ENCODE results near the gene CLDN14. TPM values are rescaled to one million over a fixed set of nuclear protein-coding genes. Genes with fewer than 3 reads are reported as not detected.

Gene CLDN14
- total RNA-seq, 1 experiment from 2014 or later: not detected

GRCh38 chr21:36494557-36494956 lies 14.6 kb upstream of the CLDN14 start:
- Histone ChIP-seq H3K79me2 (ENCODE audit: insufficient read depth, low read length) (no peaks in the 10 kb centered on the region), H3K27ac (ENCODE audit: insufficient read length, low read depth, low read length) (no peak overlapping the region), H3T11ph (ENCODE audit: low read length) (no peak overlapping the region), H2BK5ac (ENCODE audit: insufficient read length, low read length) (no peak overlapping the region), H3K79me1 (ENCODE audit: insufficient read depth, low read depth, low read length, poor library complexity, severe bottlenecking) (no peaks in the 10 kb centered on the region), H3K27me3 (ENCODE audit: insufficient read depth, low read length) (no peaks in the 10 kb centered on the region), H2AFZ (ENCODE audit: low read length) (no peak overlapping the region), H4K20me1 (ENCODE audit: control insufficient read depth, insufficient read depth, insufficient read length) (no peaks in the 10 kb centered on the region), H3K9me3 (ENCODE audit: control insufficient read depth, low read depth, low read length) (no peaks in the 10 kb centered on the region), H3K18ac (ENCODE audit: insufficient read length, low read depth, low read length) (no peak overlapping the region), H4K91ac (ENCODE audit: insufficient read length, low read depth, low read length) (no peak overlapping the region), H3K56ac (ENCODE audit: insufficient read length, low read depth, low read length) (no peak overlapping the region), H2AK5ac (ENCODE audit: insufficient read length, low read length) (no peak overlapping the region), H3K23me2 (ENCODE audit: insufficient read length, low read depth, low read length, poor library complexity, severe bottlenecking) (no peaks in the 10 kb centered on the region), H3K14ac (ENCODE audit: insufficient read depth, low read length) (no peak overlapping the region), H3K23ac (ENCODE audit: insufficient read length, low read depth, low read length) (no peak overlapping the region), H2BK120ac (ENCODE audit: low read depth, low read length, poor library complexity, severe bottlenecking) (no peak overlapping the region), H2BK20ac (ENCODE audit: low read depth, low read length, poor library complexity, severe bottlenecking) (no peak overlapping the region), H3K9ac (ENCODE audit: extremely low read depth, insufficient read length, low read length) (no peak overlapping the region), H3K4me2 (ENCODE audit: insufficient read depth, insufficient read length, low read length) (no peak overlapping the region), H3K4me1 (ENCODE audit: insufficient read depth, low read length) (no peaks in the 10 kb centered on the region), H2BK15ac (ENCODE audit: low read depth, low read length) (no peak overlapping the region), H3K4ac (ENCODE audit: low read depth, low read length) (no peak overlapping the region), H2BK12ac (ENCODE audit: insufficient read length, low read depth, low read length) (no peak overlapping the region), H4K8ac (replicated peaks; ENCODE audit: insufficient read length, low read depth, low read length) (no peak overlapping the region), H4K5ac (ENCODE audit: insufficient read length, low read depth, low read length) (no peak overlapping the region)
- Mint-ChIP-seq H3K9me3 (peaks cover 0 to 6% of the 10 kb centered on the region in 2 experiments; a peak in 2 of 5 replicates), H3K36me3 (ENCODE audit: insufficient read depth in 1 of 3, low read depth in 3 of 3) (no peaks in the 10 kb centered on the region; a peak in 1 of 7 replicates), H3K27me3 (ENCODE audit: low read depth) (peaks cover 6% of the 10 kb centered on the region), H3K27ac (no peak overlapping the region), H3K4me1 (peaks cover 2% of the 10 kb centered on the region in 2 experiments; a peak in 2 of 4 replicates), H3K4me3 (no peak overlapping the region)
- TF ChIP-seq CTCF (conservative IDR thresholded peaks at IDR 0.05): no peak
- WGBS (ENCODE audit: extremely low coverage, insufficient read length, low lambda C conversion rate): no CpG with 5 or more reads among the region's 8 CpGs
- no peak for DNase-seq

Data from H9 (cell line).